WTC11 (cell line): Measurements from ENCODE around the gene APOBEC4.

Experiments used
- CREB1 ChIP-seq: sonication (generic); formaldehyde crosslinking; IDR thresholded peaks from 2 replicates; pipeline ENCODE4 v1.8.0; 2023; ENCODE audit warnings: mild to moderate bottlenecking, missing genetic modification reagents
- ELF4 ChIP-seq: sonication (generic); formaldehyde crosslinking; IDR thresholded peaks from 2 replicates; pipeline ENCODE4 v1.8.1; 2022; ENCODE audit warnings: low read depth, mild to moderate bottlenecking, moderate library complexity, missing genetic modification reagents

- TF ChIP-seq CREB1 (CRISPR knock-in tag) (no peak), ELF4 (CRISPR knock-in tag) (no peak)
These were observed 48.9 kb downstream of the APOBEC4 start for GRCh38 chr1:183604038-183604808.
